AML-193 (cell line): ENCODE results near the gene CISH.

Source experiments
- DNase-seq, 2 experiments: peaks; one replicate each; lab custom pipeline; 2025; lab: John Stamatoyannopoulos, UW

CISH gene

DNA sequence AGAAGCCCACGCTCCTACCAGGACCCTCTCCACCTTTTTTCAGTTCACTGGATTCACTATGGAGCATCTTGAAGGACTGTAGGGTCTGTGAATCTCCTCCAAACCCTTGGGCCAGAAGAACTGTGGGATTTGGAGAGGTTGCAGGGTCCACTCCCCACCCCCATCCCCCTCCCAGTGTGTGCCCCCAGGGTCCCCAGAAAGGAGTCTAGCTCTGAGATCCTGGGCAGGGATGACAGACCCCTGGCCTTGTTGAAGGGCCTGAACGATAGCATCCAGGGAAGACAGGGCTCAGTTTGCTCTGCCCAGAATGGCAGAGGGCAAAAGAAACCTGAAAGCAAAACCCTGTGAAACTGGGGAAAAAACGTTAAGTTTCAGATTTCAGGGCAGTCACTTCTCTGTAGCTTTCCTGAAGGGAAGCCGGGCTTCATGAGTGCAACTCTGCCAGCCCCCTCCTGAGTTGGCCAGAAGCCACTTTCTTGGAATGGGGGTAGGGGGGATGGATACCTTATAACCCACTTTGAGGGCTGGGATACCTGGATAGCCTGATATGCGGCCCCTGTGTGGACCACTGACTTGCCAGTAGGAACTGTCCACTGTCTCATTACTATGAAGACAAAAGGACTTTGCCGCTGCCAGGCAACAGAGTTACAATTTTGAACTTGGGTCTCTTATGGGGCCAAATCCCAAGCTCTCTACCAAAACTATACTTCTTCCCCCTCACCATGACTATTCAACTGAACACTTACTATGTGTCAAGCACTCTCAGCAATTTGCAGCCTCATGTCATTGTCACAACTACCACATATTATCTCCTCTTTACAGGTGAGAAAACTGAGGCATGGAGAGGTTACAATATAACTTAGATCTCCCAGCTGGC lies 1.6 kb upstream of the CISH start:
- no peak for DNase-seq

DNA sequence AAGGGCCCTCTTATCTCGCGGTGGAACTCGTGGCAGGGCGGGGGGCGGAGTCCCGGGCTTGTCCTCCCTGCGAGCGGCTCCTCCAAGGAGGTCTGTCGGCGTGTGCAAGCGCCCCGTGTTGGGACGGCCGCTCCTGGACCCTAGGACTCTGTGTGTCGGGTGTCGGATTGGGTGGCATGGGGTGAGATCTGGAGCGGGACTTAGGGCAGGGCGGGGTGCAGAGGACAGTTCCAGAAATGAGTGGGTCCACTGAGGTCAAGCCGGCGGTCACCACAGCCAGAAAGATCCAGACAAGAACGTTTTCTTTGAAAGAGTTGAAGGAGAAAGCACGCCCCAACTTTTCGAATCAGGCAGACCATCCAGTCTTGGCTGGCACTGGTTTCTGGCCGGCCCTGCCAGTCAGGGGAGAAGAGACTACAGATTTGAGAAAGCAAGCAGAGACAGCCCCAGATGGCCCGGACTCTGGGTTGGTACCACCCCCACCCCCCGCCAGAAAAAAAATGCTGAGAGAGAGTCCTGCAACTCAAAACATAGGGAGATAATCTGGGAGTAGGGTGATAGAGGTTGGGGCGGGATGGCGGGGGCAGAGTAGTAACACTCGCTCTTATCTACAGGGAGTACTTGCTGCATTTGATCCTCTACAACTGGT lies 784 bp upstream of the CISH start:
- no peak for DNase-seq

DNA sequence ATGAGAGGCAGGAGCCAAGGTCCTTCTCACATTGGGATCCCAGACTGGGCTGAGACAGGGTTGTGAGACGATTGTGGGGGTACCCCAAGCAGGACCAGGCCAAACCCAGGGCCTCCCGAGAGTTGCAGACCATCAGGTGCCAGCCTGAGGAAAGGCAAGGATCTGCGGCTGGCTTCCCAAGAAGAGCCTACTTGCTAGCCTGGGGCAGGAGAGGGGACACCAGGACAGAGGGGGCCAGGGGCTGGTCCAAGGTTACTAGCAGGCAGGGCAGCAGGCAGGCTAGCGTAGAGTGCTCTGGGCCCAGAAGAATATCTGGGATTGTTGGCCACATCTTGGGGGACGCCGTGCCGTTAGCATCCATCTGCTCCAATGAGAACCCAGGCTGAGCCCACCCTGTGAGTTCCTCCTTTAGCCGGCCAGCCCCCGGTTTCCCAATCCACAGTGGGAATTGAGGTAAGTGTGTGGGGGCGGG lies 546 bp downstream of the CISH start:
- DNase-seq, result peak; percentile 51 to 66

DNA sequence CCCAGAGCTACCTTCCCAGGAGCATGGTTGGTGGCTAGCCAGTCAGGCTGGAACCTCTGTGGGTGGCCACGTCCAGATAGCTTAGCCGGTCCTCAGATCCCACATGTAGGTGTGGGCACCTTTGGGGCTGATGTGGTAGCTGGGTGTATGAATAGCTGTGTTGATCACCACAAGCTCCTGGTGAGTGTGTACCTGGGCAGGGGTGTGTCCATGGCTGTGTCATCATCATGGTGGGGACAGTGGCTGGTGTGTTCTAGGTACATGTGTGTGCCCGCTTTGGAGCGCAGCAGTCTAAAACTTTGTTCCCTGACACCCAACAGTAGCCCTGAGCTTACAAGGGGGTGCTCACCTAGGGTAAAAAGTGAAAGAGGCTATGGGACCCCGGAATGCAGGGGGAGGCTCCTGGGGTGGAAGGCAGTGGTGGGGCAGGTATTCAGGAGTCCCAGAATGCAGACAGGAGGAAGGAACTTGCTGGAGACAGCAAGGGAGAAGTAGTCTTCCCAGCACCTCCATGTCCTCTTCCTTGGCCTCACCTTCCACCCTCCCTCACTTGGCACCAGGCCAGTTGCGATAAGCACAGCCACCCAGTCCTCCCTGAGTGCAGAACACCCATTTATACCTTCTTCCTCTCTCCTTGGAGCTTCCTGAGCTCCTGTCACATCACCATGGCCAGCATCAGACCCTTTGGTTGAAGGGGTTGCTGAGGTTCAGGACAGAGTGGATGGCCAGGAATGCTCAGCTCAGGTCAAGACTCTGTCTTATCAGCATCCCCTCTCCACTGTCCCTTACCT lies 1.2 kb downstream of the CISH start:
- no peak for DNase-seq

DNA sequence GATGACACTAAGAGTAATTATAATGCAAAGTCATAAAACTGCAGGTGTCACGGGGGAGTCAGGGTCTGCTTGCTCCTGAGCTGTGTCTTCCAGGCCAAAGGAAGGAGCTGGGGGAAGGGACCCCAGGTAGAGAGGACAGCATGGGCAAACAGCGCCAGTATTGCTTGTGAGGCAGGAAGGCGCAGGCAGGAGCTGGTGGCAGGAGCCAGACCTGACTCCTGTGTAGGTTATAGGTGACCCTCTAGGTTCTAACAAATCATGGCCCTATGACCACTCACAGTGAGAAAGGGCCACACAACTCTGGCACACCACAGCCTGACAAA lies 1.9 kb downstream of the CISH start:
- no peak for DNase-seq

DNA sequence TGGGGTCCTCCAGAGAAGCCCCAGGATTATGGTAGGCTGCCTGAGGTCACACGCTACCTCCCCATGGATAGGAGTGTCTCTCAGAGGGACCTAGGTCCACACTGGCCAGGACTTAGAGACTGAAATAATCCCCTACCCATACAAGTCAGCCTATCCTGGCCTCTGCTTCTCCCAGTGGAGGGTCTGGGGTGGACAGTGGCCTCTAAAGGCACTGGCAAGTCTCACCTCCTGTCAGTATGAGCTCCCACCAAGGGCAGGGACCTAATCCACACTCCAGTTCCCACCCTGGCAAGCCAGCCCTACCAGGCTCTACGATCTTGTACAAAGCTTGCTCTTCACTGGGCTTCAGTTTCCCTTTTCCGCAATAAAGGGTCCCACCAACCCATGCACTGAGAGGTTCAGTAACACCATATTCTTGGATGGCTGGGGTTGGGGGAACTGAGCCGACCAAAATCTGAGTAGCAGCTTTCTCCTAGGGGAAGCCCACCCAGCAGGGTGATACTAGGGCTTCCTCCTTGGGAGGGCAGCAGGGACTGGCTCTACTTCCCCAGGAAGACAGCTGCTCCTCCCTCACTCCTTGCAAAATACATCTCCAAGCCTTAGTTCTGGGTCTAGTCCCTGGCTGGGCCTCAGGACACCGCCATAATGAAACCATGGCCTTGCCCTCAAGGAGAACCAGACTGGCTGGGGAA lies 2.4 kb downstream of the CISH start:
- peak in 1 of 2 experiments; percentile 20 for DNase-seq

DNA sequence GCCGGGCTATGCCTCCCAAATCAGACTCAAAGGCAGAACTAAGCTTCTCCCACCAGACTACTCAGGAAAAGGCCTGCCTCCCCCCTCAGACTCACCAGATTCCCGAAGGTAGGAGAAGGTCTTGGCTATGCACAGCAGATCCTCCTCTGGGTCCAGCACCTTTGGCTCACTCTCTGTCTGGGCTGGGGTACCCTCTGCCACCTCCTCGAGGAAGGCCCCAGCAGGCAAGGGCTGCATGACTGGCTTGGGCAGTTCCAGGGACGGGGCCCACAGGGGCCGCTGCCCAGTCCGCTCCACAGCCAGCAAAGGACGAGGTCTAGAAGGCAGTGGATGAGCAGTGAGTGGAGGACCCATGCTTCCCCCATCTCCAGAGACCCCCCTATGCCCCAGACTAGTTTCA lies 3.3 kb downstream of the CISH start:
- no peak for DNase-seq

DNA sequence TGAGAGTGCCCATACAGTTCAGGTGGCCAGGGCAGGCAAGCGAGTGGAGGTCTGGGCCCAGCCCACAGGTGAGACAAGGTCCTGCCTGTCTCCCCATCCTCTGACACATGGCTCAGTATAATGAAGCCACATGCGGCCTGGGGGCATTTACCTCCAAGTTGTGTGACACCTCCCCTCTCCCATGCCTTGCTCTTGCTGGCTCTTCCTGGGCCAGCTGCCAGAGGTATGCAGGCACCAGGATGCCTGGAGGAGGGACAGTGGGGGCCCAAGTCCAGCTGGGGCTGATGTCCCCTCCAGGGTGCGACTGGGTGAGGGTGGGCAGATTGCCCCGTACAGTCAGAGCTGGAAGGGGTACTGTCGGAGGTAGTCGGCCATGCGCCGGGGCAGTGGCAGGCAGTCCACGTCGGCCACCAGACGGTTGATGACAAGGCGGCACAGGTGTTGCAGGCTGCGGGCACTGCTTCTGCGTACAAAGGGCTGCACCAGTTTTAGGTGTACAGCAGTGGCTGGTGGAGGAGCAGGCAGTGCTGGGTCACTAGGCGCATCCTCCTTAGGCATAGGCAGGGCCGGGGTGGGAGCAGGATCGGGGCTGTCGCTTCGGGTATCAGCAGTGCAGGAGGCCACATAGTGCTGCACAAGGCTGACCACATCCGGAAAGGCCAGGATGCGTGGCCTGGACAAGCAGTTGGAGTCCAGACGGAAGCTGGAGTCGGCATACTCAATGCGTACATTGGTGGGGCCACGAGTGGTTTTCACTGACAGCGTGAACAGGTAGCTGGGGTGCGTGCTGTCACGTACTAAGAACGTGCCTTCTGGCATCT lies 4.1 kb downstream of the CISH start:
- peak; percentile 63 to 69 for DNase-seq

DNA sequence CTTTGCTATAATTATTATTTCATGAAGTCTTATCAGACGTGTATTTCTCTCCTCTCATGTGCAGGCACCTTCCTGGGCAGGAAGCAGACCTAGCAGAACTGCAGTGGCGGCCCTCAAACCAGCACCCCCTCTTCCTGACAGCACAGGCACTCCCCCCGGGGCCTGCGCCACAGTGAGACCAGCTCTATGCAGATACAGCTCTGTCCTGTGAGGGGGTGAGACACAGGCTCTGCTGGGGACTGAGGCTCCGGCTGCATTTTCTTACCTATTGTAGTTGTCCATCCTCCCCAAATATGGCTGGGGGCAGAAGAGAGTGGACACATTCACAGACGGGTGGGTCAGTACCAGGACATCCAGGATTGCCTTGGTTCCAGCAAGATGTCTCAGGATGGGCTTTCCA lies 5.0 kb downstream of the CISH start:
- no peak for DNase-seq

DNA sequence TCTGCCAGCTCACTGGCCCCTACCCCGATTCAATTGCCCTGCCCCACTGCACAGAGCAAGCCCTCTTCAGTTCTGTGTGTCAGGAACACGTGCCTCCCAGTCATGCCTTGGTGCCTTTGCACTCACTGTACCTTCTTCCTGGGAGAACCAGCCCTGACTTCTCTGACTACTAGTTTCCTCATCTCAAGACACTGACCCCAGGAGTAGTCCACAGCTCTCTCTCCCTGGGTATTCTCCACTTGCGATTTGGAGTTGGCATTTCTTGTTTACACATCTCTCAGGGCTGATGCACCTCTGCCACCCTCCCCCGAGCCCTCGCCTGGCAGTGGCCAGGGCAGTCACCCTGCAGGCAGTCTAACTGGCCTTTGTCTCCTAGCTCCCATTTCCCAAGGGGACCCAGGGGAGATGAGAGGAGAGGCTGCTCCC lies 5.7 kb downstream of the CISH start:
- DNase-seq, result peak in 1 of 2 experiments; percentile 22

DNA sequence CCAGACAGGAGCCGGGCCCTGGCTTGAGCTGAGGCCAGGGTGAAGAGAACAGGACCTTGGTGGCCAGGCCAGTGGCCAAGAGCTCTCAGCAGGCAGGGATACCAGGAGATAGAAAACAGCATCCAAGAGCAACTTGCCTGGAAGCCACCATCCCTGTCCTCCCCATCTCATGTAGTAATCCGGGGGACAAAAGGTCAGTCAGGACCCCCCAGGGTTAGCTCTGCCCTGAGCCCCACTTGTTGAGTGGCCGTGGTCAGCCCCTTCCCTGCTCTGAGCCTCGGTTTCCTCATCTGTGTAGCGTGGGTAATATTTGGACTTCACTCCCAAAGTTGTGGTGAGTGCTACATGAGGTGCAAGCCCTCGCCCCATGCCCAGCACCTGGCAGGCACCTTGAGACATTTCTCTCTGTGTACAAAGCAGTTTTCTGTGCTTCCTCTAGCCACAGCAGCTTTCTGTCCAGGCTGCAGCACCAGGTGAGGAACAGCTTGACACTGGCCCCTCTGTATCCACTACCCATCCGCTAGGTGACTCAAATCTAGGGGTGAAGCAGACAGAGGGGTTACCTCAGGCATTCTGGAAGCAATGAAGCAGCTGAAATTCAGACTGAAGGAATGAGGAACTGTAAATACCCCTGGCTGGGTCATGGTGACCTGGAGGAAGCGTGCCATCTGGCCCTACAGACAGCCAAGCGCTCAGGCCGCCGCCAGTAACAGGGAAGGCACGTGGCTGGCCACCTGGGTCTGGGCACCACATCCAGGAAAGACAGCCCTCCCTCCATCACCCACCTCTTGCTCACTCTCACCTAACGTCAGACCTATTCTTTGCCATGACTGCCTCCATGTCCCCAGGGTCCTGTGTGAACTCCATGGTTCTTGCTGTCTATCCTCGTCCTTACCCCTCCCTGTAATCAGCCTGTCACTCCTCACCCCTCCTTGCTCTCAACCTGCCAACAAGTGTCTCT lies 6.7 kb downstream of the CISH start:
- peak; percentile 39 to 56 for DNase-seq

DNA sequence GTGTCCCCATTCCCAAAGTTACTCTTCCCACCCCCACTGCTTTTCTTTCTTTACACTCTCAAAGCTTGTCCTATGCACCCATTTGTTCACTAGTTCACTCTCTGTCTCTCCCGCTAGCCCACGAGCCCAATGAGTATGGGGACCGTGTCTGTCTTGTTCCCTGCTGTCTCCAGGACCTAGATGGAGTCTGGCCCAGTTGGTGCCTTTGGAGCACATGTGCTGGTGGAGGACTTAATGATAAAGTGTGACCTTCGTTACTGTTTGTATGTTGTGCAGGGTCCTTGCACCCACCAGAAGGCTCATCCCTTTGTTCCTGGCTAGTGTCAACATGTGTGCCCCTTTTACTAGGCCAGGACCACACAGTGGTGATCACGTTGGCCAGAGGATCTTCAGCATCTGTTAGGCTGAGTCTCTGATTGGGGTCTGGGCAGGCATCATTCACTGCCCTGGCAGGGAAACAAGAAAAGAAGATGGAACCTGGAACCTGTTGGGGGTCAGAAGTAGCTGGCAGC lies 7.4 kb downstream of the CISH start:
- DNase-seq, result no peak

DNA sequence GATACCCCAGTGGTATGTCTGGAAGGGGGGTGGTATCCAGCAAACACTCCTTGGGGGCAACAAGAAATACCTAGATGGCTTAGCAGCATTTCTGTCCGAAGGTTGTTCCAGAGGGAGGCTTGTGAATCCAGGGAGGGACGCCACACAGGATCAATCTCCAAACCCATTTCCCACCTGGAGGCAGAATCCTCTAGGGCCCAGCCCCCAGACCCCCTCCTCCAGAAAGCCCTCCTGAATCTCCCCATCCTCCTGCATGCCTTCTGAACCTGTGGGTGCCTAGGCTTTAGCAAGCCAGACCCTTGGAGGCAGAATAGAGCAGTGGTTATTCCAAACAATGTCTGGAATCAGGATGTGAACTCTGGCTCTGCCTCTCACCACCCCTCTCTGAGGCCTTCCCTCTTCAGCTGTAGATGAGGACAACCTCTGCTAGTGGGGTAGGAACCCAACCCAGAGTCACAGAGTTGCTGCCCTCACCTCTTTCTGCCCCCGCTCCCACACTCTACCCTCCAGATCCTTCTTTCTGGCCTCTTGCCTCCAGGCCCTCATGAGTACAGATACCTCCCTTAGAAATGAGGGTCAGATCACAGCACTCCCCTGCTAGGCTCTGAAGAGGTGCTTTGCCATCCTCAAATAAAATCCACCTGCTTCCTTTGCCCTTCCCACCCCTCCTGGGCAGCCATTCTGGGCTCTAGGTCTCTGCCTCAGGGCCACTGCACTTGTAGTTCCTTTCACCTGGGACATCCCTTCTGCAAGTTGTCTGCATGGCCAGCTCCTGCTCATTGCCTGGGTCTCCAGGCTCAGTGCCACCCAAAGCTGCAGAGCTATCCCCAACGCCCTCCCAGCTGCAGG lies 8.1 kb downstream of the CISH start:
- no peak for DNase-seq

DNA sequence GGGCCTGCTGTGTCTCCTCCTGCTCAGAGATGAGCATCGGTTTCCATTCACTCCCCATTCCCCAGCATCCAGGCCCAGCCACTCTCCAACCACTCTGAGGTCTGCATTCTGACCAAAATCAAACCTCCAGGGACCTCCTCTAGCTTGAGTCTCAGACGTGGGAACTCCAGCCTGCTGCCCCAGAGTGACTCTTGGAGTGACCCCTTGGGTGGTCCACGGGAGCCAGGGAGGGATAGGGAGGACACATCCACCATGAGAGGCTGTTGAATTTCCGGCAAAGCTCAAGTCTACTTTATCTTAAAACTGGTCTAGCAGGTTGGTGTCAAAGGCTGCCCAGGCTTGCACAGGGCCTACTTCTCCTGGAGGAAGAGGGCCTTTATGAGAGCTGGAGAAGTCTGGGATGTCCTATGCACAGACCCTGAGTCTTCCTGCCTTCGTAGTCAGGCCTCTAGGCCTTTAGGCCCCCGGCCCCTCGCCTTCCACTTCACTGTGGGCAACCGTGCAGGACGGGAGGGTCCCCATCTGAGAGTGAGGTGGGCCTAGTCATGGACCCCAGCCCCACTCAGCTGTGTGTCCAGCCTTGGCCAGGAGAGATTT lies 8.9 kb downstream of the CISH start:
- no peak for DNase-seq

DNA sequence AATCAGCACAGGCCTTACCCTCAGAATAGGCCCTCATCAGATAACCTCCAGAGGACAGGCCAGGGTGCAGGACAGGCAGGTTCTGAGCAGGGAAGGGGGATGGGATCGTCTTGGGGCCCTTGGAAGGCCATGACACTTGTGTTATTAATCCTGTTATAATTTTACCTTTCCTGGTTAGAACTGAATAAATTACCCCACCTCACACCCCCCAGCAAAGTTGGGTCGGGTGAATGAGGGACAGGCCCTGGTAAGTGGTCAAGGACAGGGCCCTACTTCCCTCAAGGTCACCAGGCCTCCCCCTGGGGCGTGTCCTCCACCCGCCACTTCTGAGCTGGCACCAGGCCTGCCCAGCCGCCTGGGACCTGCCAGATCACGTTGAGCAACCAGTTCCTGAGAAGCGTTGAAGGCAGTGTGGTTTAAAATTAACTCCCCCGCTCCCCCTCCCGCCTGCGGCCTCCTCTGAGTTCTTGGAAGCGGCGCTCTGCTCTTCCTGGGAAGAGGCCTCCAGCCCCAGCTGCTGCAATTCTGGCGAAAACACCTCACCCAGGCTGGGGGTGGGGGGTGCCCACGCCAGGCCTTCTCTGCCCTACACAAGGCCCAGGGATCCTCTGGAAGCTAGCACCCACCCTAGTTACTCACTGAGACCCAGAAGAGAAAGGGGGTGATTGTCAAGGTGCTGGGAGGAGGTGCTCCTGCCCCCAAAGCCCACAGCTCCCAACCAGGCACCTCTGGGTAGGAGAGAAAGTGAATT lies 10.6 kb downstream of the CISH start:
- DNase-seq, result peak; percentile 99

DNA sequence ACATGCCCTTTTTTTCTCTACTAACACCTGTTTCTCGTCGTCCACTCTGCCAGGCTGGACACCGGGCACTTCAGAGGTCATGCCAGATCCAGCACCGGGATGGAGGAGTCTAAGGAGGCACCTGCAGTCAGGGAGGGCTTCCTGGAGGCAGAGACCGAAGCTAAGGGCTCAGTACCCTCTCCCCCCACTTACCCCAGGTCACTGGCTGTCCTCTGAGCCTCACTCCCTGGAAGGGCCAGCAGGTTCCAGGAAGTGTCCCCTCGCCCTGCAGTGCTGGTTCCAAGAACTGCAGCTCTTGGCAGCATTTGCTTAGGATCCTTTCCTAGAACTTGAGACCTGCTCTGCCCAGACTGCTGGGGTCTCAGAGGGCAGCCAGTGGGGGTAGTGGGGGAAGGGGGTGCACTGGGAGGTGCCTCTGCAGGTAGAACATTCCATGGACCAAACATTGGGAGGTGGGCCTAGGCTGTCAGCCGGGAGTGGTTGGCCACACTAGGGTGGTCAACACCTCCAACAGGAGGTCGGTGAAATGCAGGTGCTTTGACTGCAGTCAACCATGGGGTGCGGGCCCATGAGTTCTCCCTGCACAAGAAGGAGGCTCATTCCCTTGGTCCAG lies 11.3 kb downstream of the CISH start:
- no peak for DNase-seq

DNA sequence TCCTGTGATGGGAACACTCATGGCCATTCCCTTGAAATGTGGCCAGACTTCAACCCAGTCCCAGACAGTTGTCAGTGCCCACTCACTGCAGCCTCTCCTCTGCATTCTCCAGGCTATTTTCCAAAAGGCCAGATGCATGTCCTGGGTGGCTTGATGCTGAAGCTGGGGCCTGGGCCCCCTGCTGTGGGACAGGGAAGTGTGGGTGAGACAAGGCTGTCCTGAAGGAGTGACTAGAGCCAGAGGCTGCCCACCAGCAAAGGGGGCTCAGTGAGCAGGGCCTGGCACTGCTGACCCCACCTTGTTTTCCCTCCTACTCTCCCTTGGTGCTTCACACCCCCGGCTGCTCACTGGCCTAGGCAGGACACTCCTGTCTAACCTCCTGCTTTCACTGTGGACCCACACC lies 11.9 kb downstream of the CISH start:
- no peak for DNase-seq
